Fibroblast of lung (primary cell): ENCODE measurements around the gene RAPGEF6. TPM values are rescaled to one million over a fixed set of nuclear protein-coding genes. Genes with fewer than 3 reads are reported as not detected.

Source experiments
- DNase-seq, 2 donors: peaks; one replicate each; pipeline versions ENCODE4 v3.0.0 to v3.0.0-alpha.2; 2010; ENCODE audit warnings: low read depth in 2 of 2
- H2AFZ ChIP-seq: 2 replicates; pipeline ENCODE4 v1.5.1; 2012; ENCODE audit warnings: low read length, control low read depth, inconsistent platforms
- H3K27ac ChIP-seq: 2 replicates; pipeline ENCODE4 v1.5.1; 2011; ENCODE audit warnings: low read length, control low read depth; ENCODE audit not compliant: insufficient read depth
- H3K27me3 ChIP-seq: 2 replicates; pipeline ENCODE4 v1.5.1; 2011; ENCODE audit warnings: mild to moderate bottlenecking, low read length; ENCODE audit not compliant: control insufficient read depth, insufficient read depth
- H3K36me3 ChIP-seq: 2 replicates; pipeline ENCODE4 v1.5.1; 2011; ENCODE audit warnings: low read length; ENCODE audit not compliant: control insufficient read depth, insufficient read depth
- H3K4me1 ChIP-seq: 2 replicates; pipeline ENCODE4 v1.5.1; 2011; ENCODE audit warnings: low read length; ENCODE audit not compliant: control insufficient read depth, insufficient read depth; ENCODE audit errors: extremely low read depth
- H3K4me2 ChIP-seq: 2 replicates; pipeline ENCODE4 v1.5.1; 2011; ENCODE audit warnings: low read length, control low read depth; ENCODE audit not compliant: insufficient read depth; ENCODE audit errors: extremely low read depth
- H3K4me3 ChIP-seq, 4 experiments: fragments of 200-600 bp in 1 of 4; sonication (generic) in 1 of 4; replicated peaks in 1 of 4; 2 replicates each; pipeline ENCODE4 v1.5.1; 2011 to 2016; ENCODE audit warnings: low read length in 4 of 4, low read depth in 3 of 4, mild to moderate bottlenecking in 3 of 4, control low read depth in 2 of 4, inconsistent platforms in 1 of 4, mixed read lengths in 1 of 4; ENCODE audit not compliant: insufficient read depth in 1 of 4; ENCODE audit errors: control extremely low read depth in 1 of 4
- H3K79me2 ChIP-seq: 2 replicates; pipeline ENCODE4 v1.5.1; 2012; ENCODE audit warnings: mild to moderate bottlenecking, low read length, inconsistent platforms; ENCODE audit not compliant: control insufficient read depth, insufficient read depth
- H3K9ac ChIP-seq: 2 replicates; pipeline ENCODE4 v1.5.1; 2011; ENCODE audit warnings: mild to moderate bottlenecking, low read length, control low read depth; ENCODE audit not compliant: insufficient read depth
- H3K9me3 ChIP-seq: 2 replicates; pipeline ENCODE4 v1.5.1; 2012; ENCODE audit warnings: low read depth, low read length; ENCODE audit not compliant: control insufficient read depth, insufficient read depth
- H4K20me1 ChIP-seq: 2 replicates; pipeline ENCODE4 v1.5.1; 2011; ENCODE audit warnings: low read length; ENCODE audit not compliant: control insufficient read depth, insufficient read depth; ENCODE audit errors: extremely low read depth
- CTCF ChIP-seq, 2 donors: IDR thresholded peaks in 1 of 2; conservative IDR thresholded peaks in 1 of 2; 1 replicate in 1 of 2; 2 replicates in 1 of 2; pipeline ENCODE4 v1.5.1; 2011 to 2012; ENCODE audit warnings: low read length in 2 of 2, control low read depth in 1 of 2, inconsistent platforms in 1 of 2, low read depth in 1 of 2, mild to moderate bottlenecking in 1 of 2
- EZH2 ChIP-seq: IDR thresholded peaks from 2 replicates; pipeline ENCODE4 v1.5.1; 2012; ENCODE audit warnings: low read length, control low read depth, mild to moderate bottlenecking; ENCODE audit errors: missing control alignments
- polyA plus RNA-seq, 2 donors: library from polyadenylated mRNA; depleted of rRNA in 1 of 2; stranded (reverse) in 1 of 2; unstranded in 1 of 2; fragments of >200 nt; gene quantifications; 2 replicates each; pipeline ENCODE4 v1.2.1, GENCODE V29; 2011 to 2012; ENCODE audit warnings: missing spikeins in 1 of 2
- total RNA-seq: library from RNA; depleted of rRNA; stranded (reverse); fragments of >200 nt; gene quantifications from 2 replicates; pipeline ENCODE4 v1.2.1, GENCODE V29; 2014

RAPGEF6 gene
- total and polyA plus RNA-seq, 2 donors (not counting 1 experiment from before 2014, with no cell fraction given) = 10.2 to 35.7 TPM

- DNase-seq = peak; percentile 36 to 83
- H3K9me3 ChIP-seq = no peaks in the 10 kb centered on the region
- no peak overlapping the region for H3K4me2 ChIP-seq
- no peak overlapping the region for H3K4me3 ChIP-seq
- H3K27ac ChIP-seq = no peak overlapping the region
- no peak overlapping the region for H3K9ac ChIP-seq
- H3K27me3 ChIP-seq = no peaks in the 10 kb centered on the region
- TF ChIP-seq EZH2 (no peak), CTCF (conservative IDR thresholded peaks at IDR 0.05 in 1 of 2, IDR thresholded peaks at IDR 0.05 in 1 of 2; ENCODE audit: low read depth in 1 of 2, low read length in 2 of 2) (no peak)
- H2AFZ ChIP-seq = no peak overlapping the region
- H3K36me3 ChIP-seq = no peaks in the 10 kb centered on the region
- H3K4me1 ChIP-seq = peaks cover 11% of the 10 kb centered on the region
- no peaks in the 10 kb centered on the region for H4K20me1 ChIP-seq
- peaks cover 3% of the 10 kb centered on the region for H3K79me2 ChIP-seq
These were observed 255.3 kb downstream of the RAPGEF6 start for GRCh38 chr5:131379723-131380122.

- DNase-seq = peak; percentile 15 to 25
- Histone ChIP-seq H3K9me3 (no peaks in the 10 kb centered on the region), H4K20me1 (no peaks in the 10 kb centered on the region), H3K4me2 (no peak overlapping the region), H3K36me3 (no peaks in the 10 kb centered on the region), H3K79me2 (peaks cover 3% of the 10 kb centered on the region), H3K4me1 (peaks cover 11% of the 10 kb centered on the region), H3K9ac (no peak overlapping the region), H2AFZ (no peak overlapping the region), H3K27ac (peak overlapping the region; percentile 5), H3K4me3 (no peak overlapping the region), H3K27me3 (no peaks in the 10 kb centered on the region)
- TF ChIP-seq CTCF (conservative IDR thresholded peaks at IDR 0.05 in 1 of 2, IDR thresholded peaks at IDR 0.05 in 1 of 2; ENCODE audit: low read depth in 1 of 2, low read length in 2 of 2) (no peak), EZH2 (no peak)
These were observed 256.1 kb downstream of the RAPGEF6 start for GRCh38 chr5:131378721-131379541.

GRCh38 chr5:131377785-131378325 lies 257.2 kb downstream of the RAPGEF6 start:
- peaks cover 11% of the 10 kb centered on the region for H3K4me1 ChIP-seq
- no peaks in the 10 kb centered on the region for H3K36me3 ChIP-seq
- H3K4me3 ChIP-seq = no peak overlapping the region
- TF ChIP-seq CTCF (conservative IDR thresholded peaks at IDR 0.05 in 1 of 2, IDR thresholded peaks at IDR 0.05 in 1 of 2; ENCODE audit: low read depth in 1 of 2, low read length in 2 of 2) (no peak), EZH2 (no peak)
- no peaks in the 10 kb centered on the region for H3K9me3 ChIP-seq
- no peak overlapping the region for H2AFZ ChIP-seq
- peaks cover 3% of the 10 kb centered on the region for H3K79me2 ChIP-seq
- DNase-seq = peak; percentile 65 to 71
- H3K4me2 ChIP-seq = peak overlapping the region; percentile 15
- peak overlapping the region; percentile 9 for H3K27ac ChIP-seq
- no peaks in the 10 kb centered on the region for H3K27me3 ChIP-seq
- H3K9ac ChIP-seq = no peak overlapping the region
- H4K20me1 ChIP-seq = no peaks in the 10 kb centered on the region
